ENCODE measurements around the gene JARID2.

DNA sequence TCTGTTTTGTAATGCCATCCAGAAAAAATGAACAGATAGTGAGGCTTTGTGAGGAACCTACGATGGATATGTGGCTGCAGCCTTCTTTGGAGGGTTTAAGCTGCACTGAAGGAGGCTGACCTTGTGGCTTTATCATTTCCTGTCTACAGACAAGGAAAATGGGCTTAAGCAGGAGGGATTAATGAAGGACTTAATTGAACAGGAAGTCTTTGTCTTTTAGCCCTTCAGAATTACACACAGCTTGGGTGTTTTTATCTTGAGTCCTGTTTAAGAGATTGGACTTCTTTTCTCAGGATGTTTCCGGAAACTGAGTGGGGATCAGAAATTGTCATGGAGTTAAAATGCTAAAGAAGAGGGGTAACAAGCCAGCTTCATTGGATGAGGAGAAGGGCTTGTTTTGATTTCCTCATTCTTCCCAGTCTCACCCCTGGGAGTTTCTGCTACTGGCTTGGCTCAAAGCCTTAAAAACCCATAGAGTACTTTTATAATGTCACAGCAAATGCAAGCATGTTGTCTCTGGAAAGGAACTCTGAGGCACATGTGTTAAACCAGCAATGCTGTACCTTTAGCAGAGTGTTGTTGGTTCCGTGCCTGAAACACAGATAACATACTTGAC is 193.6 kb downstream of the JARID2 start:
- TF ChIP-seq, protein P1, sequence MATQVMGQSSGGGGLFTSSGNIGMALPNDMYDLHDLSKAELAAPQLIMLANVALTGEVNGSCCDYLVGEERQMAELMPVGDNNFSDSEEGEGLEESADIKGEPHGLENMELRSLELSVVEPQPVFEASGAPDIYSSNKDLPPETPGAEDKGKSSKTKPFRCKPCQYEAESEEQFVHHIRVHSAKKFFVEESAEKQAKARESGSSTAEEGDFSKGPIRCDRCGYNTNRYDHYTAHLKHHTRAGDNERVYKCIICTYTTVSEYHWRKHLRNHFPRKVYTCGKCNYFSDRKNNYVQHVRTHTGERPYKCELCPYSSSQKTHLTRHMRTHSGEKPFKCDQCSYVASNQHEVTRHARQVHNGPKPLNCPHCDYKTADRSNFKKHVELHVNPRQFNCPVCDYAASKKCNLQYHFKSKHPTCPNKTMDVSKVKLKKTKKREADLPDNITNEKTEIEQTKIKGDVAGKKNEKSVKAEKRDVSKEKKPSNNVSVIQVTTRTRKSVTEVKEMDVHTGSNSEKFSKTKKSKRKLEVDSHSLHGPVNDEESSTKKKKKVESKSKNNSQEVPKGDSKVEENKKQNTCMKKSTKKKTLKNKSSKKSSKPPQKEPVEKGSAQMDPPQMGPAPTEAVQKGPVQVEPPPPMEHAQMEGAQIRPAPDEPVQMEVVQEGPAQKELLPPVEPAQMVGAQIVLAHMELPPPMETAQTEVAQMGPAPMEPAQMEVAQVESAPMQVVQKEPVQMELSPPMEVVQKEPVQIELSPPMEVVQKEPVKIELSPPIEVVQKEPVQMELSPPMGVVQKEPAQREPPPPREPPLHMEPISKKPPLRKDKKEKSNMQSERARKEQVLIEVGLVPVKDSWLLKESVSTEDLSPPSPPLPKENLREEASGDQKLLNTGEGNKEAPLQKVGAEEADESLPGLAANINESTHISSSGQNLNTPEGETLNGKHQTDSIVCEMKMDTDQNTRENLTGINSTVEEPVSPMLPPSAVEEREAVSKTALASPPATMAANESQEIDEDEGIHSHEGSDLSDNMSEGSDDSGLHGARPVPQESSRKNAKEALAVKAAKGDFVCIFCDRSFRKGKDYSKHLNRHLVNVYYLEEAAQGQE (IDR thresholded peaks at IDR 0.05; ENCODE audit: borderline replicate concordance) = no peak
- TF ChIP-seq, protein P2, sequence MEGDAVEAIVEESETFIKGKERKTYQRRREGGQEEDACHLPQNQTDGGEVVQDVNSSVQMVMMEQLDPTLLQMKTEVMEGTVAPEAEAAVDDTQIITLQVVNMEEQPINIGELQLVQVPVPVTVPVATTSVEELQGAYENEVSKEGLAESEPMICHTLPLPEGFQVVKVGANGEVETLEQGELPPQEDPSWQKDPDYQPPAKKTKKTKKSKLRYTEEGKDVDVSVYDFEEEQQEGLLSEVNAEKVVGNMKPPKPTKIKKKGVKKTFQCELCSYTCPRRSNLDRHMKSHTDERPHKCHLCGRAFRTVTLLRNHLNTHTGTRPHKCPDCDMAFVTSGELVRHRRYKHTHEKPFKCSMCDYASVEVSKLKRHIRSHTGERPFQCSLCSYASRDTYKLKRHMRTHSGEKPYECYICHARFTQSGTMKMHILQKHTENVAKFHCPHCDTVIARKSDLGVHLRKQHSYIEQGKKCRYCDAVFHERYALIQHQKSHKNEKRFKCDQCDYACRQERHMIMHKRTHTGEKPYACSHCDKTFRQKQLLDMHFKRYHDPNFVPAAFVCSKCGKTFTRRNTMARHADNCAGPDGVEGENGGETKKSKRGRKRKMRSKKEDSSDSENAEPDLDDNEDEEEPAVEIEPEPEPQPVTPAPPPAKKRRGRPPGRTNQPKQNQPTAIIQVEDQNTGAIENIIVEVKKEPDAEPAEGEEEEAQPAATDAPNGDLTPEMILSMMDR (IDR thresholded peaks at IDR 0.05; ENCODE audit: poor library complexity, severe bottlenecking) = no peak
- TF ChIP-seq EP300 (conservative IDR thresholded peaks at IDR 0.05; ENCODE audit: poor library complexity, severe bottlenecking) = no peak
- no peak for TF ChIP-seq RAD21 (conservative IDR thresholded peaks at IDR 0.05)
- TF ChIP-seq SMC3 (conservative IDR thresholded peaks at IDR 0.05; ENCODE audit: poor library complexity) = no peak
- no peak for TF ChIP-seq POLR2AphosphoS5 (IDR thresholded peaks at IDR 0.05)
